GM10266 (cell line): Measurements from ENCODE around the gene GMCL1.
A peak's percentile ranks its signal among the peaks of the same experiment; 100 is the strongest.

Experiments used
- DNase-seq: peaks from one replicate; pipeline ENCODE4 v3.0.0; 2012; ENCODE audit errors: extremely low spot score
- CTCF ChIP-seq: IDR thresholded peaks from 2 replicates; pipeline ENCODE4 v1.5.1; 2012; ENCODE audit warnings: mild to moderate bottlenecking, low read depth; ENCODE audit not compliant: control insufficient read depth, insufficient read depth; ENCODE audit errors: missing control alignments

GMCL1 gene

GRCh38 chr2:69907216-69907615 is 77.8 kb downstream of the GMCL1 start:
- no peak for DNase-seq
- TF ChIP-seq CTCF: no peak

GRCh38 chr2:69911985-69912563 is 82.6 kb downstream of the GMCL1 start:
- peak; percentile 58 for DNase-seq
- peak; percentile 18 for TF ChIP-seq CTCF

GRCh38 chr2:69914164-69914949 is 84.9 kb downstream of the GMCL1 start:
- DNase-seq: peak; percentile 98
- TF ChIP-seq CTCF: peak; percentile 48

- TF ChIP-seq CTCF: no peak
- no peak for DNase-seq
These were observed 85.8 kb downstream of the GMCL1 start, which contains the start of gene MXD1 for GRCh38 chr2:69914950-69915945. Gene MXD1 (plus strand): TSS chr2:69915109. CDS start chr2:69915331, 222 bp downstream.

- DNase-seq: no peak
- TF ChIP-seq CTCF: no peak
These were observed 86.6 kb downstream of the GMCL1 start for GRCh38 chr2:69916106-69916505.

GRCh38 chr2:69917852-69918251 is 88.4 kb downstream of the GMCL1 start:
- DNase-seq: no peak
- no peak for TF ChIP-seq CTCF

- DNase-seq: no peak
- no peak for TF ChIP-seq CTCF
These were observed 88.9 kb downstream of the GMCL1 start for GRCh38 chr2:69918401-69918800.
